ENCODE measurements around the gene STYXL1.

- TF ChIP-seq EZH2 (IDR thresholded peaks at IDR 0.05; ENCODE audit: borderline replicate concordance, low read length) = no peak
- TF ChIP-seq CTCF (conservative IDR thresholded peaks at IDR 0.05 in 1 of 2, IDR thresholded peaks at IDR 0.05 in 1 of 2; ENCODE audit: extremely low read depth in 1 of 2, insufficient read depth in 1 of 2, low read depth in 1 of 2, low read length in 2 of 2) = no peak
These were observed 27.2 kb upstream of the STYXL1 start for GRCh38 chr7:76074972-76075370.

All from mammary epithelial cell (primary cell).